H9 (cell line): ENCODE measurements around the gene FAM184A. TPM values are rescaled to one million over a fixed set of nuclear protein-coding genes. Genes with fewer than 3 reads are reported as not detected.

Source experiments
- DNase-seq: peaks from one replicate; pipeline ENCODE4 v3.0.0-alpha.2; 2017
- H2AFZ ChIP-seq: one replicate; pipeline ENCODE4 v1.6.1; 2013; ENCODE audit warnings: mild to moderate bottlenecking, low read length, control low read depth, moderate library complexity
- H2AK5ac ChIP-seq: 2 replicates; pipeline ENCODE4 v1.6.1; 2013; ENCODE audit warnings: low read length, control low read depth, mixed read lengths; ENCODE audit not compliant: insufficient read length
- H2BK120ac ChIP-seq: one replicate; pipeline ENCODE4 v1.6.1; 2013; ENCODE audit warnings: low read depth, mild to moderate bottlenecking, low read length, control low read depth, inconsistent platforms; ENCODE audit not compliant: poor library complexity, severe bottlenecking
- H2BK12ac ChIP-seq: 2 replicates; pipeline ENCODE4 v1.6.1; 2013; ENCODE audit warnings: low read length, control low read depth, mixed read lengths, low read depth; ENCODE audit not compliant: insufficient read length
- H2BK15ac ChIP-seq: 2 replicates; pipeline ENCODE4 v1.6.1; 2013; ENCODE audit warnings: low read depth, low read length, control low read depth
- H2BK20ac ChIP-seq: one replicate; pipeline ENCODE4 v1.6.1; 2013; ENCODE audit warnings: low read depth, mild to moderate bottlenecking, low read length, control low read depth, inconsistent platforms; ENCODE audit not compliant: poor library complexity, severe bottlenecking
- H2BK5ac ChIP-seq: 2 replicates; pipeline ENCODE4 v1.6.1; 2013; ENCODE audit warnings: low read length, control low read depth, mixed read lengths; ENCODE audit not compliant: insufficient read length
- H3K14ac ChIP-seq: 2 replicates; pipeline ENCODE4 v1.6.1; 2013; ENCODE audit warnings: low read length, control low read depth; ENCODE audit not compliant: insufficient read depth
- H3K18ac ChIP-seq: 2 replicates; pipeline ENCODE4 v1.6.1; 2013; ENCODE audit warnings: low read depth, mild to moderate bottlenecking, mixed read lengths, low read length, control low read depth; ENCODE audit not compliant: insufficient read length
- H3K23ac ChIP-seq: 2 replicates; pipeline ENCODE4 v1.6.1; 2013; ENCODE audit warnings: low read length, control low read depth, mixed read lengths, low read depth; ENCODE audit not compliant: insufficient read length
- H3K23me2 ChIP-seq: 2 replicates; pipeline ENCODE4 v1.6.1; 2013; ENCODE audit warnings: low read depth, mild to moderate bottlenecking, mixed read lengths, low read length, control low read depth; ENCODE audit not compliant: insufficient read length, poor library complexity, severe bottlenecking
- H3K27ac ChIP-seq: 2 replicates; pipeline ENCODE4 v1.5.1; 2013; ENCODE audit warnings: low read length, control low read depth, mixed read lengths, low read depth; ENCODE audit not compliant: insufficient read length
- H3K27me3 ChIP-seq: 2 replicates; pipeline ENCODE4 v1.6.1; 2013; ENCODE audit warnings: low read length, control low read depth, inconsistent platforms; ENCODE audit not compliant: insufficient read depth
- H3K4ac ChIP-seq: 2 replicates; pipeline ENCODE4 v1.6.1; 2013; ENCODE audit warnings: low read depth, mild to moderate bottlenecking, control low read depth, inconsistent platforms, low read length, moderate library complexity
- H3K4me1 ChIP-seq: 2 replicates; pipeline ENCODE4 v1.6.1; 2013; ENCODE audit warnings: low read length, control low read depth, inconsistent platforms; ENCODE audit not compliant: insufficient read depth
- H3K4me2 ChIP-seq: 2 replicates; pipeline ENCODE4 v1.6.1; 2013; ENCODE audit warnings: low read length, control low read depth, mixed read lengths; ENCODE audit not compliant: insufficient read length, insufficient read depth
- H3K56ac ChIP-seq: 2 replicates; pipeline ENCODE4 v1.6.1; 2013; ENCODE audit warnings: low read depth, mild to moderate bottlenecking, mixed read lengths, low read length, control low read depth; ENCODE audit not compliant: insufficient read length
- H3K79me1 ChIP-seq: 2 replicates; pipeline ENCODE4 v1.6.1; 2013; ENCODE audit warnings: low read depth, mild to moderate bottlenecking, moderate library complexity, low read length, control low read depth, inconsistent platforms; ENCODE audit not compliant: insufficient read depth, poor library complexity, severe bottlenecking
- H3K79me2 ChIP-seq: 2 replicates; pipeline ENCODE4 v1.6.1; 2013; ENCODE audit warnings: low read length, control low read depth, inconsistent platforms; ENCODE audit not compliant: insufficient read depth
- H3K9ac ChIP-seq: 2 replicates; pipeline ENCODE4 v1.6.1; 2013; ENCODE audit warnings: low read length, control low read depth, mixed read lengths; ENCODE audit not compliant: insufficient read length; ENCODE audit errors: extremely low read depth
- H3K9me3 ChIP-seq: one replicate; pipeline ENCODE4 v1.6.1; 2013; ENCODE audit warnings: low read depth, low read length, inconsistent platforms; ENCODE audit not compliant: control insufficient read depth
- H3T11ph ChIP-seq: one replicate; pipeline ENCODE4 v1.6.1; 2013; ENCODE audit warnings: mild to moderate bottlenecking, low read length, control low read depth, inconsistent platforms
- H4K20me1 ChIP-seq: one replicate; pipeline ENCODE4 v1.6.1; 2013; ENCODE audit not compliant: control insufficient read depth, insufficient read length, insufficient read depth
- H4K5ac ChIP-seq: 2 replicates; pipeline ENCODE4 v1.6.1; 2013; ENCODE audit warnings: low read depth, mild to moderate bottlenecking, mixed read lengths, low read length, control low read depth; ENCODE audit not compliant: insufficient read length
- H4K8ac ChIP-seq: replicated peaks from 2 replicates; pipeline ENCODE4 v1.6.1; 2013; ENCODE audit warnings: low read length, control low read depth, mixed read lengths, low read depth; ENCODE audit not compliant: insufficient read length
- H4K91ac ChIP-seq: 2 replicates; pipeline ENCODE4 v1.6.1; 2013; ENCODE audit warnings: low read depth, mild to moderate bottlenecking, moderate library complexity, mixed read lengths, low read length, control low read depth; ENCODE audit not compliant: insufficient read length
- H3K27ac Mint-ChIP-seq, 3 experiments: 2 replicates in 2 of 3; 3 replicates in 1 of 3; pipeline ENCODE4 v1.8.0; 2020 to 2021; ENCODE audit warnings: mixed read lengths in 3 of 3, mild to moderate bottlenecking in 1 of 3, moderate library complexity in 1 of 3
- H3K27me3 Mint-ChIP-seq: 2 replicates; pipeline ENCODE4 v1.8.0; 2021; ENCODE audit warnings: low read depth, mild to moderate bottlenecking, moderate library complexity, mixed read lengths
- H3K36me3 Mint-ChIP-seq, 3 experiments: 2 replicates in 2 of 3; 3 replicates in 1 of 3; pipeline ENCODE4 v1.8.0; 2020 to 2021; ENCODE audit warnings: low read depth in 3 of 3, mixed read lengths in 3 of 3; ENCODE audit not compliant: insufficient read depth in 1 of 3
- H3K4me1 Mint-ChIP-seq, 2 experiments: 2 replicates each; pipeline ENCODE4 v1.8.0; 2020; ENCODE audit warnings: mixed read lengths in 2 of 2
- H3K4me3 Mint-ChIP-seq, 2 experiments: 2 replicates in 1 of 2; 3 replicates in 1 of 2; pipeline ENCODE4 v1.8.0; 2020 to 2021; ENCODE audit warnings: mild to moderate bottlenecking in 2 of 2, mixed read lengths in 2 of 2, moderate library complexity in 1 of 2
- H3K9me3 Mint-ChIP-seq, 2 experiments: 2 replicates in 1 of 2; 3 replicates in 1 of 2; pipeline ENCODE4 v1.8.0; 2020; ENCODE audit warnings: mild to moderate bottlenecking in 2 of 2, mixed read lengths in 2 of 2, moderate library complexity in 1 of 2
- WGBS: extraction: QIAGEN DNeasy Blood & Tissue Kit; methylation state at CpG from one replicate; pipeline ENCODE4 v1.1.7; 2013; ENCODE audit warnings: missing lambda C conversion rate, low lambda C conversion rate, mixed read lengths; ENCODE audit not compliant: insufficient read length; ENCODE audit errors: extremely low coverage; 5-methylcytosine and 5-hydroxymethylcytosine counted together
- total RNA-seq: library from RNA; stranded (reverse); gene quantifications from 2 replicates; pipeline ENCODE4 v1.2.1, GENCODE V29; 2021
- TF ChIP-seq, protein P1 (sequence below): fragments of 200-600 bp; sonication (generic); conservative IDR thresholded peaks from 3 replicates; pipeline ENCODE4 v1.8.0; 2021; ENCODE audit warnings: antibody characterized with exemption, mild to moderate bottlenecking

Gene FAM184A
- total RNA-seq, 1 experiment from 2014 or later = 11.4 TPM

DNA sequence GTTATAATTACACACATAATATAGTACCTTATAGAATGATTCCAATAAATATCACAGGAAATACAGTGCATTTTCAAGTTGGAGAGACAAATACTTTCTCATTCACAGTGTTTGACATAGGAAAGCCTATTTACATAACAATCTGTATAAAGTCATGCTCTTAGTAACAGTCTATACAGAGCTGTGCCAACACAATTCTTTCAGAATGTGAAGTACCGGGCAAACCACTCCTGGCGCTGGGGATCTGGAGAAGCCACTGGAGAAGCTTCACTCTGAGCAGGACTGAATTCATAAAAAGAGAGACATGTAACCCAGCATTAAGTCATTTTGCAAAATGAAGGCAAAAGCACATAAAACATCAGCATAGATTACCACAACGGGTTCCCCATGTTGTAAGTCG, 118.6 kb downstream of the FAM184A start:
- no peak overlapping the region for H3K18ac ChIP-seq
- H3K4ac ChIP-seq = no peak overlapping the region
- Mint-ChIP-seq H3K27me3 (no peaks in the 10 kb centered on the region), H3K27ac (no peak overlapping the region; a peak in 1 of 7 replicates), H3K9me3 (no peaks in the 10 kb centered on the region), H3K4me1 (peaks cover 6 to 8% of the 10 kb centered on the region in 2 experiments), H3K4me3 (no peak overlapping the region), H3K36me3 (peaks cover 0 to 2% (median 0%) of the 10 kb centered on the region in 3 experiments; a peak in 1 of 7 replicates)
- no peak for DNase-seq
- H2BK20ac ChIP-seq = no peak overlapping the region
- no peak overlapping the region for H2BK5ac ChIP-seq
- no peaks in the 10 kb centered on the region for H3K4me1 ChIP-seq
- H3K9ac ChIP-seq = no peak overlapping the region
- no peak overlapping the region for H2BK120ac ChIP-seq
- WGBS = no CpG with 5 or more reads among the region's 4 CpGs
- no peak overlapping the region for H2AFZ ChIP-seq
- H4K91ac ChIP-seq = no peak overlapping the region
- H4K20me1 ChIP-seq = no peaks in the 10 kb centered on the region
- no peak overlapping the region for H3K14ac ChIP-seq
- no peaks in the 10 kb centered on the region for H3K23me2 ChIP-seq
- TF ChIP-seq, protein P1, sequence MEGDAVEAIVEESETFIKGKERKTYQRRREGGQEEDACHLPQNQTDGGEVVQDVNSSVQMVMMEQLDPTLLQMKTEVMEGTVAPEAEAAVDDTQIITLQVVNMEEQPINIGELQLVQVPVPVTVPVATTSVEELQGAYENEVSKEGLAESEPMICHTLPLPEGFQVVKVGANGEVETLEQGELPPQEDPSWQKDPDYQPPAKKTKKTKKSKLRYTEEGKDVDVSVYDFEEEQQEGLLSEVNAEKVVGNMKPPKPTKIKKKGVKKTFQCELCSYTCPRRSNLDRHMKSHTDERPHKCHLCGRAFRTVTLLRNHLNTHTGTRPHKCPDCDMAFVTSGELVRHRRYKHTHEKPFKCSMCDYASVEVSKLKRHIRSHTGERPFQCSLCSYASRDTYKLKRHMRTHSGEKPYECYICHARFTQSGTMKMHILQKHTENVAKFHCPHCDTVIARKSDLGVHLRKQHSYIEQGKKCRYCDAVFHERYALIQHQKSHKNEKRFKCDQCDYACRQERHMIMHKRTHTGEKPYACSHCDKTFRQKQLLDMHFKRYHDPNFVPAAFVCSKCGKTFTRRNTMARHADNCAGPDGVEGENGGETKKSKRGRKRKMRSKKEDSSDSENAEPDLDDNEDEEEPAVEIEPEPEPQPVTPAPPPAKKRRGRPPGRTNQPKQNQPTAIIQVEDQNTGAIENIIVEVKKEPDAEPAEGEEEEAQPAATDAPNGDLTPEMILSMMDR = no peak
- no peak overlapping the region for H2AK5ac ChIP-seq
- H4K5ac ChIP-seq = no peak overlapping the region
- H4K8ac ChIP-seq = no peak overlapping the region
- no peak overlapping the region for H3K23ac ChIP-seq
- H3K27me3 ChIP-seq = no peaks in the 10 kb centered on the region
- no peak overlapping the region for H3K4me2 ChIP-seq
- H2BK12ac ChIP-seq = no peak overlapping the region
- no peak overlapping the region for H3K56ac ChIP-seq
- H2BK15ac ChIP-seq = no peak overlapping the region
- no peaks in the 10 kb centered on the region for H3K9me3 ChIP-seq
- no peak overlapping the region for H3T11ph ChIP-seq
- H3K27ac ChIP-seq = no peak overlapping the region
- H3K79me1 ChIP-seq = no peaks in the 10 kb centered on the region
- no peaks in the 10 kb centered on the region for H3K79me2 ChIP-seq
